PFSK-1 (cell line): ENCODE data around the gene STX2.

Source experiments
- FOXP2 ChIP-seq: optimal IDR thresholded peaks from 2 replicates; pipeline ENCODE3; 2011; ENCODE audit warnings: borderline replicate concordance, control low read depth, inconsistent platforms; ENCODE audit not compliant: insufficient read depth; ENCODE audit errors: extremely low read length, extremely low read depth
- POLR2AphosphoS5 ChIP-seq: IDR thresholded peaks from 2 replicates; pipeline ENCODE4 v1.6.1; 2012; ENCODE audit warnings: low read depth, mild to moderate bottlenecking, control low read depth, low read length, moderate library complexity
- SIN3A ChIP-seq: IDR thresholded peaks from 2 replicates; pipeline ENCODE4 v1.6.1; 2012; ENCODE audit warnings: mild to moderate bottlenecking, low read length, moderate library complexity, borderline replicate concordance; ENCODE audit not compliant: insufficient read depth
- TAF1 ChIP-seq: IDR thresholded peaks from 2 replicates; pipeline ENCODE4 v1.6.1; 2012; ENCODE audit warnings: low read length, control low read depth, borderline replicate concordance; ENCODE audit not compliant: insufficient read depth
- TF ChIP-seq, protein P1 (sequence below), 2 experiments: IDR thresholded peaks; 2 replicates each; pipeline versions ENCODE4 v1.6.1 to v1.8.0; 2011 to 2012; ENCODE audit warnings: low read depth in 2 of 2, low read length in 2 of 2, control low read depth in 1 of 2, inconsistent platforms in 1 of 2, mild to moderate bottlenecking in 1 of 2, moderate library complexity in 1 of 2; ENCODE audit not compliant: insufficient read depth in 1 of 2

STX2 gene

DNA sequence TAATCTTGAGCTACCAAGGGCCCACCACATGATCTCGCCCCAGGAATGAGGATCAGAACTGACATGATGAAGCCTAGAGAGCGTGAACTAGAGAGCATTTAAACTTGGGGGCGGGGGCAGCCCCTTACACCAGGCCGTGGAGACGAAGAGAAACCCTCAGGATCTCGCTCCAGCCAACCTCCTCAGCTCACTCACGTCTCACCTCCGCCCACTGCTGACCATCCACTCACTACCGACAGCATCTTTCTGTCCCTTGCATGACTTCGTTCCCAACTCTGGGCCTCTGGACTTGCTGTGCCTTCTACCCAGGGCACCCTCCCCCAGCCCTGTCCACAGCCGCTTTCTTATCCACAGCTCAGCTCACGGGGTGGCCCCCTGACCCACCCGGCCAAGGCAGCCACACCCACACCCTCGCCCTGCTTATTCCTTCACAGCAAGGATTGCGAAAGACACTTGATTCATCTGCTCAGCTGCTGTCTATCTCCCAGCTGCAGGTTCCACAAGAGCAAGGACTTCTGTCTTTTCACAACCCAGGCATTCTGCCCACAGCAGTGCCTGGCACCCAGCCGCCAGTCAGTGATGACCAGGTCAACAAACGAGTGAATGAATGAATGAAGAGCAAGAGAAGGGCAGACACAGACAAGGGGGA, 6.4 kb downstream of the STX2 start:
- TF ChIP-seq POLR2AphosphoS5 (no peak), TAF1 (no peak), FOXP2 (no peak), SIN3A (no peak)
- TF ChIP-seq, protein P1, sequence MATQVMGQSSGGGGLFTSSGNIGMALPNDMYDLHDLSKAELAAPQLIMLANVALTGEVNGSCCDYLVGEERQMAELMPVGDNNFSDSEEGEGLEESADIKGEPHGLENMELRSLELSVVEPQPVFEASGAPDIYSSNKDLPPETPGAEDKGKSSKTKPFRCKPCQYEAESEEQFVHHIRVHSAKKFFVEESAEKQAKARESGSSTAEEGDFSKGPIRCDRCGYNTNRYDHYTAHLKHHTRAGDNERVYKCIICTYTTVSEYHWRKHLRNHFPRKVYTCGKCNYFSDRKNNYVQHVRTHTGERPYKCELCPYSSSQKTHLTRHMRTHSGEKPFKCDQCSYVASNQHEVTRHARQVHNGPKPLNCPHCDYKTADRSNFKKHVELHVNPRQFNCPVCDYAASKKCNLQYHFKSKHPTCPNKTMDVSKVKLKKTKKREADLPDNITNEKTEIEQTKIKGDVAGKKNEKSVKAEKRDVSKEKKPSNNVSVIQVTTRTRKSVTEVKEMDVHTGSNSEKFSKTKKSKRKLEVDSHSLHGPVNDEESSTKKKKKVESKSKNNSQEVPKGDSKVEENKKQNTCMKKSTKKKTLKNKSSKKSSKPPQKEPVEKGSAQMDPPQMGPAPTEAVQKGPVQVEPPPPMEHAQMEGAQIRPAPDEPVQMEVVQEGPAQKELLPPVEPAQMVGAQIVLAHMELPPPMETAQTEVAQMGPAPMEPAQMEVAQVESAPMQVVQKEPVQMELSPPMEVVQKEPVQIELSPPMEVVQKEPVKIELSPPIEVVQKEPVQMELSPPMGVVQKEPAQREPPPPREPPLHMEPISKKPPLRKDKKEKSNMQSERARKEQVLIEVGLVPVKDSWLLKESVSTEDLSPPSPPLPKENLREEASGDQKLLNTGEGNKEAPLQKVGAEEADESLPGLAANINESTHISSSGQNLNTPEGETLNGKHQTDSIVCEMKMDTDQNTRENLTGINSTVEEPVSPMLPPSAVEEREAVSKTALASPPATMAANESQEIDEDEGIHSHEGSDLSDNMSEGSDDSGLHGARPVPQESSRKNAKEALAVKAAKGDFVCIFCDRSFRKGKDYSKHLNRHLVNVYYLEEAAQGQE (IDR thresholded peaks at IDR 0.05; ENCODE audit: insufficient read depth in 1 of 2, low read depth in 2 of 2, low read length in 2 of 2) = no peak

DNA sequence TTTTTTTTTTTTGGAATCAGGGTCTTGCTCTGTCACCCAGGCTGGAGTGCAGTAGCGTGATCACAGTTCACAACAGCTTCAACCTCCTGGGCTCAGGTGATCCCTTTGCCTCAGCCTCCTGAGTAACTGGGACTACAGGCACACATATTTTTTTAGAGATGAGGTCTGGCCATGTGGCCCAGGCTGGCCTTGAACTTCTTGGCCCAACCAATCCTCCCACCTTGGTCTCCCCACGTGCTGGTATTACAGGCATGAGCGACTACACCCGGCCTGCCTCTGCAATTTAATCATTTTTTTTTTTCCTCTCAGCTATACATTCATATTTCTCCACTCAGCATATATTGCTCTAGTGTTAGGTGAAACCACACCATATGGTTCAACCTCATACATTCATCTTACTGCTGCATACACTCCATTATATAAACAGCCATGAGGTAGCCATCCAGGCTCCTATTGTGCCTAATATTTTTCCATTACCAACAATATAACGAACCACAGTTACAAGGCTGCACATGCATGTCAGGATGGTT, 7.1 kb downstream of the STX2 start:
- TF ChIP-seq FOXP2 (no peak), POLR2AphosphoS5 (no peak), TAF1 (no peak), SIN3A (no peak)
- TF ChIP-seq, protein P1 (IDR thresholded peaks at IDR 0.05; ENCODE audit: insufficient read depth in 1 of 2, low read depth in 2 of 2, low read length in 2 of 2) = no peak

DNA sequence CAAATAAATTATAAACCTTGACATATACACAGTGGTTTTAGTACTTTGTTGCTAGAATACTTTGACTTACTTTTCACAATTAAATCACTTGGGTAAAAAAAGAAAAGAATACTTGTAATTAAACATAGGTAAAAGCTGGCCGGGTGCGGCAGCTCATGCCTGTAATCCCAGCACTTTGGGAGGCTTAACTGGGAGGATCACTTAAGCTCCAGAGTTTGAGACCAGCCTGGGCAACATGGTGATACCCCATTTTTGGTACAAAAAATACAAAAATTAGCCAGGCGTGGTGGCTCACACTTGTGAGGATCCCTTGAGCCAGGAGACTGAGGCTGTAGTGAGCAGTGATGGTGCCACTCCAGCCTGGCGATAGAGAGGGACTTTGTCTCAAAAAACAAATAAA, 7.8 kb downstream of the STX2 start:
- TF ChIP-seq TAF1 = no peak

- TF ChIP-seq FOXP2 (no peak), SIN3A (no peak), POLR2AphosphoS5 (no peak), TAF1 (no peak)
- TF ChIP-seq, protein P1 (IDR thresholded peaks at IDR 0.05; ENCODE audit: insufficient read depth in 1 of 2, low read depth in 2 of 2, low read length in 2 of 2) = no peak
These were observed 8.9 kb downstream of the STX2 start for GRCh38 chr12:130830246-130830551.

DNA sequence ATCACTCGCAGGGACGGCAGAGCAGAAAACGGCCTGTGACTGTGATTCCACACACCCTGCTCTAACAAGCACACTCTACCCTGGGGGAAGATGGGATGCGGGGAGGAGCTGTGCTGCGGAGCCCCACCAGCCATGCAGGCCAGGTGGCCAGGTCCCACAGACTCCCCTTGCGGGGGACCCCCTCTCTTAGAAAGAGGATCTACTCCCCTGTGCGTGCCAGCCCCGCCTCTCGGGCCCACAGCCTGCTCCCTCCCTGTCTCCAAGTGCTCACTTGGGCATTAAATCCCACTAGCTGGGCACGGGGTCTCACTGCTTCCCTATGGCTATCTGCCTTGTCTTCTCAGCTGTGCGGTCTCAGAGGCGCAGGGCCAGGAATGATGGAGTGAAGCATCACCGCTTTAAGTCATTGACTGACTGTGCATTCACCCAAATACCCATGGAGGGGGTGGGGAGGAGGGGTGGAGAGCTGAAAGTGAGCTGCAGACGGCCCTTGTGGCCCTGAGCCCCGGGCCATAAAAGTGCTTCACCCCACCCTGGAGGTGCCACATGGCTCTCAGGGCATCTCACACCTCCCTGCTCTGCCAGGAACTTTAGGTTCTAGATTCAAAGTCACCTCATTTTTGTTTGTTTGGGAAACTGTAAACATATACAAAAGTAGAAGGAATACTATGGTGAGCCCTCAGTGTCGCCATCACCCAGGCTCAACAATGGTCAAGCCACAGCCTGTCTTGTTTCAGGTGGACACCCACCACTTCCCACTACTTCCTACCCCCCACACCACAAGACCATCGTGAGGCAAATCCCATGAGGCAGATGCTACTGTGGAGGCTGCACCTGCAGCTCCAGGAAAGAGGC, 9.4 kb downstream of the STX2 start:
- TF ChIP-seq, protein P1 (IDR thresholded peaks at IDR 0.05; ENCODE audit: insufficient read depth in 1 of 2, low read depth in 2 of 2, low read length in 2 of 2) = no peak
- no peak for TF ChIP-seq TAF1
- no peak for TF ChIP-seq POLR2AphosphoS5
- TF ChIP-seq SIN3A = no peak
- no peak for TF ChIP-seq FOXP2
